ENCODE data around the gene CCL27. TPM values are rescaled to one million over a fixed set of nuclear protein-coding genes. Genes with fewer than 3 reads are reported as not detected.

The CCL27 gene
- polyA plus RNA-seq, 2 of the 4 experiments (the other 2 are of a cell fraction), result 0.22 to 0.27 TPM

DNA sequence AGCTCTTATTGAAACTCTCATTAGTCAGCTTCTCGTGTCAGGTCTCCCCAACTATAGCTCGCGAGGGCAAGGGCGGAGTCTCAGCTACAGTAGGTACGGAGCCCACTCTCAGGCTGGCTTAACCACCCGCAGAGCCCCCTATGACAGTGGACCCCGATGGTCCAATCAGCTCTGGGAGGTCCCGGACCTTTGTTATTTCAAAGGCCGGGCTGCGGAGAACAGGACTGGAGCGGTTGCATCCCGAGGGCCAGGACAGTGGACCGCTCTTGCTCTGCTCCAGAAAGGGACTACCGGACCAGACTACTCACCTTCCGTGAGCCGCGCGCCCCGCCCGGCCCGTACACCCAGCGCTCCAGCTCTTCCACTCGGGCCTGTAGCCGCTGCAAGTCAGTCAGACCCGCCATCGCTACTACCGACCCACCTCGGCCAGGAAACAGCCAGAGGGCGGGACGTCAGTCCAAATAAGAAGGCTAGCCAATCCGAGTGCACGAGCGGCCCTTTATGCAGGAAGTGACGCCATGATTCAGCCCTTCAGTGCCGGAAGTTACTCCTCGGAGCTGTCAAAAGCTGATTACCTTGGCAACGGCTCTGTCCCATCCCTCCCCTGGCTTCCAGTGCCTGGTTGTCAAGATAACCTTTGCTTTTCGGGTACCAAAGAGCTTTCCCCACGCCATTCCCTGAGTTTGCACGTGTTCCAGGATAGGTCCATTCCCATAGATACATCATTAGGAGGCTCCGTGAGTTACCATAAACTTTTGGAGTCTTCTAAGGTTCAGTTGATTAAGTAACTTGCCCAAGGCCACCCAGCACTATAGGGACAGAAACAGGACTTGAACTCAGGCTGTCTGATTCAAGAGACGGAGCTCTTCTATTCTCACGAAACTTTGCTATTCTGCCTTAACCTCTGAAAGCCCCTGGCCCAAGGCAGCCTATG is 42.1 kb downstream of the CCL27 start, which contains the start of gene DCTN3:
TSS of gene DCTN3 (minus strand) at position 435 of the 934 bp plus-strand sequence. CDS start at position 404, 31 bp downstream.
- DNase-seq (ENCODE audit: low read depth in 1 of 2, low spot score in 1 of 2) (peak; percentile 93 to 97), ATAC-seq (peak; percentile 96 to 99), FAIRE-seq (peak; percentile 98)
- peak within 1 kb of the TSS; percentile 63 to 80 for H3K27ac ChIP-seq
- CTCF ChIA-PET, result interaction anchor here (0.6 to 7.4 kb wide), 12 partner anchors 8 to 944 kb away, joined by 3 to 118 read pairs (median 4); partner anchors contain the start of genes GALT, RPP25L and SIGMAR1
- H3K4me3 ChIP-seq, result peak within 1 kb of the TSS; percentile 81
- no peaks in the 10 kb centered on the region for H3K9me3 ChIP-seq
- POLR2A ChIA-PET, result interaction anchor here (0.5 to 1.2 kb wide), 6 partner anchors 11 to 26 kb away, joined by 3 to 12 read pairs (median 5); partner anchors contain the start of genes GALT and SIGMAR1
- WGBS (ENCODE audit: missing lambda C conversion rate), result 4% methylated on average over 40 of the region's 43 CpGs
- peaks cover 6% of the 10 kb centered on the region; the same call in 2 of the 3 replicates for H3K4me1 ChIP-seq
- H3K4me2 ChIP-seq, result peak within 1 kb of the TSS; percentile 93
- TF ChIP-seq NFE2L2 (conservative IDR thresholded peaks at IDR 0.05; ENCODE audit: low read length) (no peak), EP300 (IDR thresholded peaks at IDR 0.05) (no peak), PHF8 (IDR thresholded peaks at IDR 0.05; ENCODE audit: borderline replicate concordance, low read depth) (0 out of 2 replicates have a peak, but pooled peaks have one; percentile 26), POLR2A (IDR thresholded peaks at IDR 0.05; ENCODE audit: low read length) (peak; percentile 30; the same call in 1 of the 2 replicates), HOXB5 (CRISPR knock-in tag; IDR thresholded peaks at IDR 0.05) (no peak), RARB (CRISPR knock-in tag; IDR thresholded peaks at IDR 0.05) (no peak)
- TF ChIP-seq, protein P1, sequence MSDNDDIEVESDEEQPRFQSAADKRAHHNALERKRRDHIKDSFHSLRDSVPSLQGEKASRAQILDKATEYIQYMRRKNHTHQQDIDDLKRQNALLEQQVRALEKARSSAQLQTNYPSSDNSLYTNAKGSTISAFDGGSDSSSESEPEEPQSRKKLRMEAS (IDR thresholded peaks at IDR 0.05), result peak; percentile 42; the same call in 1 of the 2 replicates

DNA sequence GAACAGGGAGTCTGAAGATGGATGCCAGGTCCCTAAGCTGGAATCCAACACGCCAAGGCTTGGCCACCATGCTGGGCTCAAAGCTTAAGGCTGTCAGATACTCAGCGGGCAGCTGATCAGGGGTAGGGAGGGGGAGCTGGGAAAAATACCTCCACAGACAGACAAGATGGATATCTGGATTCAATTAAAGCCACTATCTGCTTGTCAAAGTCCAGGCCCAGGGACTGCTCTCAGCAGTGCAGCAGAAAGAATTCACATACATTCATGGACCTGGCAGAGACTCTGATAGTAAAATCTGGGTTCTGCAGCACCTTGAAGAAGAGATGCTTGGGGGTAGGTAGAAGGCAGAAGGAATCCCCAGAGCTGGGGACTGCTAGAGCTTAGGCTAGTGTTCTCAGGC is 47.3 kb downstream of the CCL27 start:
- POLR2A ChIA-PET, result no interaction called here
- Histone ChIP-seq H3K9me3 (no peaks in the 10 kb centered on the region), H3K4me3 (no peak overlapping the region), H3K4me1 (peaks cover 19% of the 10 kb centered on the region; the same call in 2 of the 3 replicates), H3K27ac (no peak overlapping the region), H3K4me2 (no peak overlapping the region)
- FAIRE-seq (no peak), ATAC-seq (no peak), DNase-seq (ENCODE audit: low read depth in 1 of 2, low spot score in 1 of 2) (no peak)
- WGBS (ENCODE audit: missing lambda C conversion rate), result 76% methylated on average over 2 of the region's 2 CpGs
- CTCF ChIA-PET, result interaction anchor here (0.6 to 17.0 kb wide), 11 partner anchors 10 to 738 kb away, joined by 3 to 429 read pairs (median 5); partner anchors contain the start of genes ARID3C, GALT and SIGMAR1
- TF ChIP-seq ZC3H11A (IDR thresholded peaks at IDR 0.05), result no peak
- TF ChIP-seq, protein P2, sequence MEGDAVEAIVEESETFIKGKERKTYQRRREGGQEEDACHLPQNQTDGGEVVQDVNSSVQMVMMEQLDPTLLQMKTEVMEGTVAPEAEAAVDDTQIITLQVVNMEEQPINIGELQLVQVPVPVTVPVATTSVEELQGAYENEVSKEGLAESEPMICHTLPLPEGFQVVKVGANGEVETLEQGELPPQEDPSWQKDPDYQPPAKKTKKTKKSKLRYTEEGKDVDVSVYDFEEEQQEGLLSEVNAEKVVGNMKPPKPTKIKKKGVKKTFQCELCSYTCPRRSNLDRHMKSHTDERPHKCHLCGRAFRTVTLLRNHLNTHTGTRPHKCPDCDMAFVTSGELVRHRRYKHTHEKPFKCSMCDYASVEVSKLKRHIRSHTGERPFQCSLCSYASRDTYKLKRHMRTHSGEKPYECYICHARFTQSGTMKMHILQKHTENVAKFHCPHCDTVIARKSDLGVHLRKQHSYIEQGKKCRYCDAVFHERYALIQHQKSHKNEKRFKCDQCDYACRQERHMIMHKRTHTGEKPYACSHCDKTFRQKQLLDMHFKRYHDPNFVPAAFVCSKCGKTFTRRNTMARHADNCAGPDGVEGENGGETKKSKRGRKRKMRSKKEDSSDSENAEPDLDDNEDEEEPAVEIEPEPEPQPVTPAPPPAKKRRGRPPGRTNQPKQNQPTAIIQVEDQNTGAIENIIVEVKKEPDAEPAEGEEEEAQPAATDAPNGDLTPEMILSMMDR (IDR thresholded peaks at IDR 0.05), result no peak

DNA sequence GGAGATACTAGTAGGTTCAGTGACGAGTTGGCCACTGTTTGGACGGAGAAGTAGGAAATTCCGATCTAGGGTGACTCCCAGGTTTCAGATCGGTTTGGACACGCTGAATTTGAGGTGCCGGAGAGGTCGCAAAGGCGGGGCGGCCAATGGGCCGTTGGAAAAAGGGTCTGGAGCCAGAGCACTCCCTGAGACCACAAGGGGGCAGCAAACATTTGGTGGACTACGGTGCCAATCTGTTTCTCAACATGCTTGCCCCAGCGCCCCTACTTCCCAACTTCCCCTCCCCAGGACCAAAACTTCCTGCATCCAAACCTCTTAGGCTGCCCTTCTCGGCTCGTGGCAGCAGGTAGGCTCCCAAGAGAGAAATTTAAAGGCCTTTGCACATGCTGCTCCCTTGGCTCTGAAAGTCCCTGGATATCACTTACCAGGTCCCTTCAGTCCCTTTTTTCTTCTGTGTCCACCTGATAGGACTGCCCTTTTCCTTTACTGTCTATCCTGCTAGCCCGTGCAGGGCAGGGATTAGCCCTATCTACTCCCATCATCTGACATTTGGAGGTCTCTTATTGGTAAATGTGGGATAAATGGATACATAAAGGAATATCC is 49.6 kb downstream of the CCL27 start:
- ATAC-seq, result peak; percentile 80 to 88
- under 1% methylated on average over 15 of the region's 15 CpGs for WGBS (ENCODE audit: missing lambda C conversion rate)
- H3K4me3 ChIP-seq, result peak overlapping the region; percentile 75
- POLR2A ChIA-PET, result interaction anchor here (0.6 to 1.1 kb wide), 4 partner anchors 21 to 232 kb away, joined by 3 to 4 read pairs (median 3); partner anchors contain the start of gene SIGMAR1
- peak overlapping the region; percentile 91 to 94 for H3K27ac ChIP-seq
- FAIRE-seq, result no peak
- H3K9me3 ChIP-seq, result no peaks in the 10 kb centered on the region
- H3K4me2 ChIP-seq, result peak overlapping the region; percentile 96
- H3K4me1 ChIP-seq, result peaks cover 13% of the 10 kb centered on the region; the same call in 1 of the 3 replicates
- CTCF ChIA-PET, result interaction anchor here (0.6 to 17.0 kb wide), 21 partner anchors 9 to 209 kb away, joined by 3 to 429 read pairs (median 5); partner anchors contain the start of genes ARID3C, GALT and SIGMAR1
- peak; percentile 80 to 86 for DNase-seq (ENCODE audit: low read depth in 1 of 2, low spot score in 1 of 2)
- TF ChIP-seq KDM5A (IDR thresholded peaks at IDR 0.05), result no peak
- no peak for TF ChIP-seq HOXB5 (CRISPR knock-in tag; IDR thresholded peaks at IDR 0.05)
- no peak for TF ChIP-seq TFCP2L1 (CRISPR knock-in tag; IDR thresholded peaks at IDR 0.05)
- no peak for TF ChIP-seq NR3C1 (IDR thresholded peaks at IDR 0.05)
- TF ChIP-seq, protein P2 (IDR thresholded peaks at IDR 0.05), result peak; percentile 82
- no peak for TF ChIP-seq HOXB13 (CRISPR knock-in tag; IDR thresholded peaks at IDR 0.05; ENCODE audit: low read depth)
- no peak for TF ChIP-seq PHF8 (IDR thresholded peaks at IDR 0.05; ENCODE audit: borderline replicate concordance, low read depth)
- TF ChIP-seq CHD2 (IDR thresholded peaks at IDR 0.05; ENCODE audit: low read length, partially characterized antibody), result no peak
- TF ChIP-seq POLR2AphosphoS2 (conservative IDR thresholded peaks at IDR 0.05; ENCODE audit: low read length), result no peak
- TF ChIP-seq ESRRA (IDR thresholded peaks at IDR 0.05; ENCODE audit: borderline replicate concordance, low read length), result no peak
- TF ChIP-seq CEBPB (IDR thresholded peaks at IDR 0.05), result peak in 1 of 2 experiments; percentile 58; a peak in 2 of 4 replicates
- TF ChIP-seq GATA3 (IDR thresholded peaks at IDR 0.05; ENCODE audit: borderline replicate concordance), result no peak
- no peak for TF ChIP-seq RARB (CRISPR knock-in tag; IDR thresholded peaks at IDR 0.05)
- TF ChIP-seq NPAS2 (CRISPR knock-in tag; IDR thresholded peaks at IDR 0.05; ENCODE audit: borderline replicate concordance), result no peak
- TF ChIP-seq BHLHE40 (IDR thresholded peaks at IDR 0.05; ENCODE audit: low read depth, low read length), result no peak
- TF ChIP-seq EHF (CRISPR knock-in tag; IDR thresholded peaks at IDR 0.05), result no peak
- no peak for TF ChIP-seq ZFP36 (IDR thresholded peaks at IDR 0.05; ENCODE audit: borderline replicate concordance, partially characterized antibody)
- peak; percentile 77 for TF ChIP-seq SMC3 (IDR thresholded peaks at IDR 0.05)
- no peak for TF ChIP-seq RFX5 (IDR thresholded peaks at IDR 0.05)
- no peak for TF ChIP-seq FOSL2 (IDR thresholded peaks at IDR 0.05)
- TF ChIP-seq FOSL2 (CRISPR knock-in tag; IDR thresholded peaks at IDR 0.05), result no peak
- TF ChIP-seq RAD21 (conservative IDR thresholded peaks at IDR 0.05 in 1 of 2, IDR thresholded peaks at IDR 0.05 in 1 of 2), result peak; percentile 54 to 58
